HG03175 (cell line): ENCODE measurements around the gene SPATA13.
"Not testable (repeated sequence)": the region's sequence is repeated elsewhere in the genome, so short reads cannot be mapped to it uniquely, and the experiment has no call there.

Source experiments
- ATAC-seq: cut with Tn5 transposase; IDR thresholded peaks from one replicate; pipeline ENCODE4 v1.9.1; 2021; ENCODE audit warnings: mild to moderate bottlenecking, moderate library complexity; ENCODE audit not compliant: unreplicated experiment

The SPATA13 gene

GRCh38 chr13:24160458-24161009 is at the start of gene SPATA13:
Gene SPATA13, plus strand, starts transcription at chr13:24160720. Its CDS starts 62,210 bp downstream, at chr13:24222930.
- ATAC-seq: peak; percentile 80

- ATAC-seq: no peak
These were observed 47.7 kb upstream of the SPATA13 start for GRCh38 chr13:24112791-24113190.

GRCh38 chr13:24115671-24116070 is 44.8 kb upstream of the SPATA13 start:
- no peak for ATAC-seq

GRCh38 chr13:24116131-24116530 is 44.4 kb upstream of the SPATA13 start:
- no peak for ATAC-seq

GRCh38 chr13:24118576-24118975 is 41.9 kb upstream of the SPATA13 start:
- ATAC-seq: no peak

GRCh38 chr13:24119626-24120508 is 40.7 kb upstream of the SPATA13 start:
- ATAC-seq: no peak

GRCh38 chr13:24122045-24122444 is 38.5 kb upstream of the SPATA13 start:
- ATAC-seq: not testable (repeated sequence)

- no peak for ATAC-seq
These were observed 38.0 kb upstream of the SPATA13 start for GRCh38 chr13:24122569-24122968.

GRCh38 chr13:24123761-24124160 is 36.8 kb upstream of the SPATA13 start:
- no peak for ATAC-seq

- peak; percentile 91 for ATAC-seq
These were observed 35.6 kb upstream of the SPATA13 start for GRCh38 chr13:24124789-24125476.

- peak; percentile 68 for ATAC-seq
These were observed 33.3 kb upstream of the SPATA13 start for GRCh38 chr13:24127116-24127631.

GRCh38 chr13:24128112-24128511 is 32.4 kb upstream of the SPATA13 start:
- no peak for ATAC-seq

GRCh38 chr13:24128962-24129361 is 31.6 kb upstream of the SPATA13 start:
- ATAC-seq: no peak

- ATAC-seq: no peak
These were observed 30.4 kb upstream of the SPATA13 start for GRCh38 chr13:24129914-24130774.

GRCh38 chr13:24131749-24132148 is 28.8 kb upstream of the SPATA13 start:
- ATAC-seq: no peak

- no peak for ATAC-seq
These were observed 27.3 kb upstream of the SPATA13 start for GRCh38 chr13:24133021-24133795.

- ATAC-seq: no peak
These were observed 26.3 kb upstream of the SPATA13 start for GRCh38 chr13:24134231-24134630.

GRCh38 chr13:24134757-24135156 is 25.8 kb upstream of the SPATA13 start:
- no peak for ATAC-seq

GRCh38 chr13:24135674-24136300 is 24.7 kb upstream of the SPATA13 start:
- no peak for ATAC-seq
